Suprapubic skin (tissue), 4 donors: ENCODE data around the gene IMMP2L. TPM values are rescaled to one million over a fixed set of nuclear protein-coding genes. Genes with fewer than 3 reads are reported as not detected.

Experiments
- DNase-seq, 2 donors: peaks; one replicate each; pipeline ENCODE4 v3.0.0-alpha.2; 2019; ENCODE audit warnings: low spot score in 2 of 2
- H3K27ac ChIP-seq: fragments of 200-600 bp; sonication (generic); one replicate; pipeline ENCODE4 v1.5.1; 2019
- H3K27me3 ChIP-seq: fragments of 200-600 bp; sonication (generic); one replicate; pipeline ENCODE4 v1.5.1; 2019
- H3K36me3 ChIP-seq: fragments of 200-600 bp; sonication (generic); one replicate; pipeline ENCODE4 v1.5.1; 2019
- H3K4me1 ChIP-seq: fragments of 200-600 bp; sonication (generic); one replicate; pipeline ENCODE4 v1.5.1; 2019
- H3K4me3 ChIP-seq: fragments of 200-600 bp; sonication (generic); one replicate; pipeline ENCODE4 v1.5.1; 2019; ENCODE audit warnings: mild to moderate bottlenecking
- H3K9me3 ChIP-seq: fragments of 200-600 bp; sonication (generic); one replicate; pipeline ENCODE4 v1.5.1; 2019
- CTCF ChIP-seq, 2 donors: fragments of 200-600 bp in 1 of 2; fragments of 450-650 bp in 1 of 2; sonication (generic) in 1 of 2; IDR thresholded peaks; one replicate each; pipeline ENCODE4 v1.5.1; 2016 to 2019; ENCODE audit warnings: antibody characterized with exemption in 2 of 2, mild to moderate bottlenecking in 1 of 2, moderate library complexity in 1 of 2
- EP300 ChIP-seq: sonication (generic); formaldehyde crosslinking; IDR thresholded peaks from one replicate; pipeline ENCODE4 v1.6.1; 2017; ENCODE audit warnings: antibody characterized with exemption
- POLR2A ChIP-seq, 2 donors: fragments of 450-650 bp; IDR thresholded peaks; one replicate each; pipeline ENCODE4 v1.6.1; 2017; ENCODE audit warnings: antibody characterized with exemption in 2 of 2, mild to moderate bottlenecking in 2 of 2, moderate library complexity in 2 of 2
- POLR2AphosphoS5 ChIP-seq, 3 donors: sonication (generic); formaldehyde crosslinking; IDR thresholded peaks; one replicate each; pipeline ENCODE4 v1.6.1; 2017; ENCODE audit warnings: antibody characterized with exemption in 3 of 3
- WGBS: methylation state at CpG from one replicate; pipeline ENCODE4 v1.1.5; 2018; 5-methylcytosine and 5-hydroxymethylcytosine counted together
- total RNA-seq, 4 donors: library from RNA; depleted of rRNA; stranded (reverse); fragments of >200 nt; gene quantifications; one replicate each; pipeline ENCODE4 v1.1.0, GENCODE V29; 2016

Gene IMMP2L
- total RNA-seq, 4 donors from 2014 or later = 10.6 to 20.6 (median 14.6) TPM

- no peaks in the 10 kb centered on the region for H3K27me3 ChIP-seq
- no peak for TF ChIP-seq POLR2A (IDR thresholded peaks at IDR 0.05)
- WGBS = 78% methylated on average over 1 of the region's 1 CpG
- H3K4me3 ChIP-seq = no peak overlapping the region
- H3K27ac ChIP-seq = no peak overlapping the region
- DNase-seq = no peak
- H3K36me3 ChIP-seq = no peaks in the 10 kb centered on the region
- no peaks in the 10 kb centered on the region for H3K9me3 ChIP-seq
- H3K4me1 ChIP-seq = no peaks in the 10 kb centered on the region
These were observed 170.0 kb downstream of the IMMP2L start for GRCh38 chr7:111392294-111392693.

- 97% methylated on average over 4 of the region's 4 CpGs for WGBS
- Histone ChIP-seq H3K36me3 (no peaks in the 10 kb centered on the region), H3K27ac (no peak overlapping the region), H3K27me3 (no peaks in the 10 kb centered on the region), H3K4me1 (peaks cover 4% of the 10 kb centered on the region), H3K9me3 (no peaks in the 10 kb centered on the region), H3K4me3 (no peak overlapping the region)
- TF ChIP-seq CTCF (IDR thresholded peaks at IDR 0.05) (no peak), POLR2AphosphoS5 (IDR thresholded peaks at IDR 0.05) (no peak), POLR2A (IDR thresholded peaks at IDR 0.05) (no peak), EP300 (no peak)
- no peak for DNase-seq
These were observed 172.3 kb downstream of the IMMP2L start for GRCh38 chr7:111390000-111390399.

- H3K4me3 ChIP-seq = no peak overlapping the region
- H3K9me3 ChIP-seq = no peaks in the 10 kb centered on the region
- WGBS = 91% methylated on average over 2 of the region's 2 CpGs
- no peaks in the 10 kb centered on the region for H3K27me3 ChIP-seq
- H3K36me3 ChIP-seq = no peaks in the 10 kb centered on the region
- peaks cover 9% of the 10 kb centered on the region for H3K4me1 ChIP-seq
- TF ChIP-seq POLR2A (IDR thresholded peaks at IDR 0.05) (no peak), POLR2AphosphoS5 (IDR thresholded peaks at IDR 0.05) (no peak), CTCF (IDR thresholded peaks at IDR 0.05) (no peak), EP300 (no peak)
- no peak overlapping the region for H3K27ac ChIP-seq
- no peak for DNase-seq
These were observed 173.4 kb downstream of the IMMP2L start for GRCh38 chr7:111388912-111389311.

- no peak overlapping the region for H3K27ac ChIP-seq
- TF ChIP-seq CTCF (IDR thresholded peaks at IDR 0.05) (no peak), EP300 (no peak), POLR2A (IDR thresholded peaks at IDR 0.05) (no peak), POLR2AphosphoS5 (IDR thresholded peaks at IDR 0.05) (no peak)
- DNase-seq = no peak
- H3K4me3 ChIP-seq = no peak overlapping the region
- H3K27me3 ChIP-seq = no peaks in the 10 kb centered on the region
- H3K4me1 ChIP-seq = peaks cover 10% of the 10 kb centered on the region
- H3K36me3 ChIP-seq = no peaks in the 10 kb centered on the region
- 83% methylated on average over 2 of the region's 2 CpGs for WGBS
- H3K9me3 ChIP-seq = no peaks in the 10 kb centered on the region
These were observed 174.3 kb downstream of the IMMP2L start for GRCh38 chr7:111388016-111388415.

GRCh38 chr7:111384065-111384891 is 178.0 kb downstream of the IMMP2L start:
- H3K36me3 ChIP-seq = no peaks in the 10 kb centered on the region
- 72% methylated on average over 3 of the region's 3 CpGs for WGBS
- no peak overlapping the region for H3K4me3 ChIP-seq
- TF ChIP-seq CTCF (IDR thresholded peaks at IDR 0.05) (no peak), POLR2A (IDR thresholded peaks at IDR 0.05) (no peak), EP300 (no peak), POLR2AphosphoS5 (IDR thresholded peaks at IDR 0.05) (no peak)
- no peaks in the 10 kb centered on the region for H3K9me3 ChIP-seq
- H3K4me1 ChIP-seq = peaks cover 10% of the 10 kb centered on the region
- no peak for DNase-seq
- H3K27me3 ChIP-seq = no peaks in the 10 kb centered on the region
- no peak overlapping the region for H3K27ac ChIP-seq
